GM12891 (cell line): Measurements from ENCODE around the gene ETV6.
"Not testable (repeated sequence)": the region's sequence is repeated elsewhere in the genome, so short reads cannot be mapped to it uniquely, and the experiment has no call there.

ENCODE experiments used
- POLR2A ChIP-seq: IDR thresholded peaks from 2 replicates; pipeline ENCODE4 v1.6.1; 2011; ENCODE audit warnings: low read depth, low read length, control low read depth
- POLR2AphosphoS5 ChIP-seq: IDR thresholded peaks from 2 replicates; pipeline ENCODE4 v1.6.1; 2011; ENCODE audit warnings: low read depth, low read length, control low read depth

DNA sequence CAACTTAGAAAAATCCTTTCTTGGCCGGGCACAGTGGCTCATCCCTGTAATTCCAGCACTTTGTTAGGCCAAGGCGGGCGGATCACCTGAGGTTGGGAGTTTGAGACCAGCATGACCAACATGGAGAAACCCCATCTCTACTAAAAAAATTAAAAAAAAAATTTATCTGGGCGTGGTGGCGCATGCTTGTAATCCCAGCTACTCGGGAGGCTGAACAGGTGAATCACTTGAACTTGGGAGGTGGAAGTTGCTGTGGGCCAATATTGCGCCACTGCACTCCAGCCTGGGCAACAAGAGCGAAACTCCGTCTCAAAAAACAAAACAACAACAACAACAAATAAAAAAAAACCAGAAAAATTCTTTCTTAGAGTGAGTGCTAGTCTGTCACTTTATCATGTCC lies 17.6 kb upstream of the ETV6 start:
- TF ChIP-seq POLR2A, POLR2AphosphoS5: not testable (repeated sequence)
